Prostate gland (tissue), 2 donors: Measurements from ENCODE around the gene ARFGAP1.

Experiments used
- POLR2AphosphoS5 ChIP-seq: sonication (generic); formaldehyde crosslinking; IDR thresholded peaks from one replicate; pipeline ENCODE4 v1.6.1; 2017; ENCODE audit warnings: antibody characterized with exemption
- TF ChIP-seq, protein P1 (sequence below), 4 experiments: fragments of 200-600 bp in 2 of 4; fragments of 450-650 bp in 2 of 4; sonication (generic) in 2 of 4; IDR thresholded peaks; 1 replicate in 3 of 4; 2 replicates in 1 of 4; pipeline ENCODE4 v1.5.1; 2016 to 2019; ENCODE audit warnings: antibody characterized with exemption in 4 of 4, mild to moderate bottlenecking in 2 of 4, moderate library complexity in 2 of 4

DNA sequence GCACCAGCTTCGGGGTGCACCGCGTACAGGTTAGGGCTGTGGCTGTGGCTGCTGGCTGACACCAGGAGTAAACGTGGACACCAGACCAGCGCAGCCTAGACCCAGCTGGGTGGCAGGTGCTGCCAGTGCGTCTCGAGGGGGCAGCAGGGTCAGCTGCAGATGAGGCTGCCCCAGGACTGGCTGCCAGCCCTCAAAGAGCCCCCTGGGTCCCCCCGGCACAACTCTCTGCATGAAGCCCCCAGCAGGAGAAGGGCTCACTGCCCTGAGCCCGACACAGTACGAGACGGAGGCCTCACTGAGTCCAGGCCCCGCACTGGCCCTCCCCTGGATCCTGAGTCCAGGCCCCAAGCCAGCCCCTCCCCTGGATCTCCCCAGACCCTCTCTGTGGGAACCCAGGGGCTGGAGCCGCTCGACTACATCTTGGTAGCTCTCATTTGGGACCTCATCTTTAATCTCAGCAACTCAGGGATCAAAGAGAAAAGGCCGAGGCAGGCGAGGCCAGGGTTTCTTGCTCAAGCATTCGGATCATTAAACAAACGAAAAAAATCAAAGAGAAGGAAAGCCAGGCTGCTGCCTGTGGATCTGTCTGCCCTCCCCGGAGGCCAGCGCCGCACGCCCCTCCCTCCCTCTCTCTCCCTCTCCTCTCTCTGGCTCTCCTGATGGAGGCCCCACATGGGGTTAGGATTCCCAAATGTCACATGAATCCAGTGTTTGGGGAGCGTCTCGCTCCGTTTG, 11.4 kb upstream of the ARFGAP1 start:
- TF ChIP-seq, protein P1, sequence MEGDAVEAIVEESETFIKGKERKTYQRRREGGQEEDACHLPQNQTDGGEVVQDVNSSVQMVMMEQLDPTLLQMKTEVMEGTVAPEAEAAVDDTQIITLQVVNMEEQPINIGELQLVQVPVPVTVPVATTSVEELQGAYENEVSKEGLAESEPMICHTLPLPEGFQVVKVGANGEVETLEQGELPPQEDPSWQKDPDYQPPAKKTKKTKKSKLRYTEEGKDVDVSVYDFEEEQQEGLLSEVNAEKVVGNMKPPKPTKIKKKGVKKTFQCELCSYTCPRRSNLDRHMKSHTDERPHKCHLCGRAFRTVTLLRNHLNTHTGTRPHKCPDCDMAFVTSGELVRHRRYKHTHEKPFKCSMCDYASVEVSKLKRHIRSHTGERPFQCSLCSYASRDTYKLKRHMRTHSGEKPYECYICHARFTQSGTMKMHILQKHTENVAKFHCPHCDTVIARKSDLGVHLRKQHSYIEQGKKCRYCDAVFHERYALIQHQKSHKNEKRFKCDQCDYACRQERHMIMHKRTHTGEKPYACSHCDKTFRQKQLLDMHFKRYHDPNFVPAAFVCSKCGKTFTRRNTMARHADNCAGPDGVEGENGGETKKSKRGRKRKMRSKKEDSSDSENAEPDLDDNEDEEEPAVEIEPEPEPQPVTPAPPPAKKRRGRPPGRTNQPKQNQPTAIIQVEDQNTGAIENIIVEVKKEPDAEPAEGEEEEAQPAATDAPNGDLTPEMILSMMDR (IDR thresholded peaks at IDR 0.05), result no peak
- TF ChIP-seq POLR2AphosphoS5, result no peak
